A204.1 (cell line): ENCODE data around the gene ZDHHC23.

Experiments used
- FAIRE-seq: peaks from 2 replicates; lab custom pipeline; 2012; peaks lifted over from hg19 to GRCh38; lab: Jason Lieb, UNC

The ZDHHC23 gene

GRCh38 chr3:113947372-113948014 lies at the start of gene ZDHHC23:
Gene ZDHHC23 (plus strand): TSS chr3:113948013. CDS start chr3:113948803, 790 bp downstream.
- FAIRE-seq: no peak

GRCh38 chr3:113898892-113899291 lies 48.9 kb upstream of the ZDHHC23 start:
- FAIRE-seq: no peak

- no peak for FAIRE-seq
Observed at GRCh38 chr3:113906568-113907140, 41.2 kb upstream of the ZDHHC23 start.

- FAIRE-seq: no peak
Observed at GRCh38 chr3:113908133-113908532, 39.7 kb upstream of the ZDHHC23 start.

- no peak for FAIRE-seq
Observed at GRCh38 chr3:113910966-113911365, 36.8 kb upstream of the ZDHHC23 start.

- peak; percentile 89 for FAIRE-seq
Observed at GRCh38 chr3:113912552-113913236, 35.1 kb upstream of the ZDHHC23 start.

GRCh38 chr3:113914646-113915045 lies 33.2 kb upstream of the ZDHHC23 start:
- no peak for FAIRE-seq

GRCh38 chr3:113927556-113927955 lies 20.3 kb upstream of the ZDHHC23 start:
- no peak for FAIRE-seq

- no peak for FAIRE-seq
Observed at GRCh38 chr3:113946831-113947230, 982 bp upstream of the ZDHHC23 start.

- FAIRE-seq: no peak
Observed at GRCh38 chr3:113948015-113948917, 453 bp downstream of the ZDHHC23 start.

GRCh38 chr3:113952921-113953320 lies 5.1 kb downstream of the ZDHHC23 start:
- no peak for FAIRE-seq

- FAIRE-seq: no peak
Observed at GRCh38 chr3:113953677-113954076, 5.9 kb downstream of the ZDHHC23 start.

- FAIRE-seq: no peak
Observed at GRCh38 chr3:113954091-113954685, 6.4 kb downstream of the ZDHHC23 start.

GRCh38 chr3:113963879-113964278 lies 16.1 kb downstream of the ZDHHC23 start:
- FAIRE-seq: no peak

GRCh38 chr3:113966172-113966571 lies 18.4 kb downstream of the ZDHHC23 start:
- FAIRE-seq: no peak

GRCh38 chr3:113968986-113969385 lies 21.2 kb downstream of the ZDHHC23 start:
- FAIRE-seq: no peak

GRCh38 chr3:113977822-113978221 lies 30.0 kb downstream of the ZDHHC23 start:
- FAIRE-seq: no peak

GRCh38 chr3:113979916-113980315 lies 32.1 kb downstream of the ZDHHC23 start:
- no peak for FAIRE-seq

GRCh38 chr3:113981803-113982202 lies 34.0 kb downstream of the ZDHHC23 start:
- no peak for FAIRE-seq

GRCh38 chr3:113983544-113983943 lies 35.7 kb downstream of the ZDHHC23 start:
- FAIRE-seq: no peak

GRCh38 chr3:113985541-113985940 lies 37.7 kb downstream of the ZDHHC23 start:
- FAIRE-seq: no peak

- FAIRE-seq: no peak
Observed at GRCh38 chr3:114005481-114005880, 57.7 kb downstream of the ZDHHC23 start.
